Amygdala (tissue), 56 donors: Measurements from ENCODE around the gene INTS3.

Source experiments
- DNase-seq, 56 donors: peaks; one replicate each; lab custom pipeline; 2025; lab: John Stamatoyannopoulos, UW

The INTS3 gene

GRCh38 chr1:153794624-153795329 is 66.9 kb downstream of the INTS3 start:
- peak in 1 of 56 donors; percentile 22 for DNase-seq

- no peak for DNase-seq
These were observed 67.5 kb downstream of the INTS3 start for GRCh38 chr1:153795330-153795837.

- DNase-seq: no peak
These were observed 68.3 kb downstream of the INTS3 start for GRCh38 chr1:153795934-153796785.

DNA sequence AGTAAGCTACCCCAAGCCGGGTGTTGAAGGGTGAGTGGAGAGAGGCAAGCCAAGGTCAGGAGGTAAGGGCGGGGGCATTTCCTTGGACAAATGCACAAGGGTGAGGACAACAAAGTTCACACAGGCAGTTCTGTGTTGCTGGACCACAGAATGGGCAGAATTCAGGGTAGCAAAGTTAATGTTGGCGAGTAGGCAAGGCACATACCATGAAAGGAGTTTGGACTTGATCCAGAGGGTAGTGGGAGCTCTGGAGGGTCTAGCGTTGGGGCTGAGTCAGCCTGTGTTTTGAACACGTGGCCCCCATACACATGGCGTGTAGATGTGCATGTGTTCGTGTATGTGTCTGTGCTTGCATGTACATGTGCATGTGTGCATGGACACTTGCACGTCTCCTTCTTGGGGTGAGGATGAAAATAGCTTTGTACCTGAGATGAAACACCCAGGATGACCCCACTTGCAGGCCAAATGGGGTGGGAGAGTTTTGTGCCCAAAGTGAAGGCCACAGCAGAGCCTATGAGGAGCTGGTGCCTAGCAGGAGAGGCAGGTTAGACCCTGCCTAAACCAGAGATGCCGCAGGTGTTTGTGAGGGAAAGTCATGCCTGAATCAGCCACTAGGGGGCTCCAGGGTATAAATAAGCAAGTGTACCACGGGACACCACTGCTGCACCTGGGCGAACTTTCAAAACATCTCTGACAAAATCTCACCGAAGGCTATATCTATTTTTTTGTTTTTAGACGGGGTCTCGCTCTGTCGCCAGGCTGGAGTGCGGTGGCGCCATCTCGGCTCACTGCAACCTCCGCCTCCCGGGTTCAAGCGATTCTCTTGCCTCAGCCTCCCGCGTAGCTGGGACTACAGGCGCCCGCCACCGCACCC is 69.2 kb downstream of the INTS3 start:
- peak in 36 of 56 donors; percentile 13 to 84 (median 42) for DNase-seq

DNA sequence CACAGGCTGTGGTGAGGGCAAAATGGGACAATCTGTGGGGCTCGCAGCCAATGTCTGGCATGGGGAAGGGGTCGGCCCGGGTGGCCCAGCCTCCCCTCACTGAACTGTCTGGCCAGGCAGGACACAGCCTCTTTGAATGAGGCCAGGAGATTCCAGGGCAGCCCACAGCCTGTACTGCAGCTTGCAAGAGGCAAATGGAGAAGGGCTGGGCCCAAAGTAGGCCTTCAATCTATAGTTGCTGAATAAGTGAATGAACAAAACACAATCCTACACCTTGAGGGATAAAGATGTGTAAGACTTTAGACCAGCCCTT is 70.6 kb downstream of the INTS3 start:
- DNase-seq: no peak

DNA sequence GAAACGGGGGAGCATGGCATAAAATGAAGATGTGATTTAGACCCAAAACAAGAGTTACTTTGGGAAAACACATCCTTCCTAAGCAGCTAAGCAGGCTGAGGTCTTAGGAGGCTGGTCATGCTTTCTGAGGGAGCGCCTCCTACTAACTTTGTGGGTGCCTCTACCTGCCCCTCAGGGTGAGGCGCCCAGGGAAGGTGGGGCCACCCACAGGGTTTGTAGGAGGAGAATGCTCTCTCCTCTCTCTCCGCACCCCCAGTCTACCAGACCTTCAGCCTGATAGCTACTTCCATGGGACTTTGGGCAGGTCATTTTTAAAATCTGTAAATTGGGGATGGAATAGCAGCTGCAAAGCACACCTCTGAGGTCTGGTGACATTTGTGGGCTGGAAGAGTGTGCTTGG is 71.2 kb downstream of the INTS3 start:
- DNase-seq: no peak

DNA sequence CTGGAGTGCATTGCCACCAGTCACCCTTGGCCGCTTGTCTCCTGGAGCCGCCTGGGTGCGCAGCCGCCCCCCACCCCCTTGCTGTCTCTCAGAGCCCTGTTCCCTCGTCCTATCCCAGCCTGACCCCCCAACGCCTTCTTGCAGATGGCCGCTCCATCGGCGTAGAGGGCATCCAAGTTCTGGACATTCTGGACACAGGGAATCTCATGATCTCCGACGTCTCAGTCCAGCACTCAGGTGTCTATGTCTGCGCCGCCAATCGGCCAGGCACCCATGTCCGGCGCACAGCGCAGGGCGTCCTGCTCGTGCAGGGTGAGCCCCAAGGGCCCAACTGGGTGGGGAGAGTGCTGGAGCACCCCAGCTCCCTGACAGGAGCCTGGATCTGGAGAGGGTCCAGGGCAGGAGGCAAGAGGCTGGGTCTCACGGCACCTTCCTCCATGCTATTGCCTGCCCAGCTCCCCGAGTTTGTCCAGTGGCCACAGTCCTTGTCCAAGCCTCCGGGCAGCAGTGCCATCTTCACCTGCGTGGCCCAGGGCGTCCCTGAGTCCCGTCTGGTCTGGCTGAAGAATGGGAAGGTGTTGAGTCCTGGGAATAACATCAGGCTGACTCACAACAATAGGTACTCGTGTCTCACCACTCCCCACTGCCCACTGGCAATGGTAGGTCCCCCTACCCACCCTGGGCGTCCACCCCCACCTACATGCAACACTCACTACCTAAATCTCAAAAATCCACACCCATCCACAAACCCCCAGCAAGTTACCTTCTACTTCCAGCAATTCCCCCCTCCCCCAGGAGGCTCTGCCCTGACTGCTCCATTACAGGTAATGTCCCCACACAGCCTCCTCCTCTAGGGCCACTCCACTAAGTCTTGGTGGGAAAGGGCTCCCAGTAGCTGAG is 72.0 kb downstream of the INTS3 start:
- no peak for DNase-seq

GRCh38 chr1:153800516-153800915 is 72.7 kb downstream of the INTS3 start:
- DNase-seq: no peak

GRCh38 chr1:153801028-153801625 is 73.3 kb downstream of the INTS3 start:
- DNase-seq: no peak

DNA sequence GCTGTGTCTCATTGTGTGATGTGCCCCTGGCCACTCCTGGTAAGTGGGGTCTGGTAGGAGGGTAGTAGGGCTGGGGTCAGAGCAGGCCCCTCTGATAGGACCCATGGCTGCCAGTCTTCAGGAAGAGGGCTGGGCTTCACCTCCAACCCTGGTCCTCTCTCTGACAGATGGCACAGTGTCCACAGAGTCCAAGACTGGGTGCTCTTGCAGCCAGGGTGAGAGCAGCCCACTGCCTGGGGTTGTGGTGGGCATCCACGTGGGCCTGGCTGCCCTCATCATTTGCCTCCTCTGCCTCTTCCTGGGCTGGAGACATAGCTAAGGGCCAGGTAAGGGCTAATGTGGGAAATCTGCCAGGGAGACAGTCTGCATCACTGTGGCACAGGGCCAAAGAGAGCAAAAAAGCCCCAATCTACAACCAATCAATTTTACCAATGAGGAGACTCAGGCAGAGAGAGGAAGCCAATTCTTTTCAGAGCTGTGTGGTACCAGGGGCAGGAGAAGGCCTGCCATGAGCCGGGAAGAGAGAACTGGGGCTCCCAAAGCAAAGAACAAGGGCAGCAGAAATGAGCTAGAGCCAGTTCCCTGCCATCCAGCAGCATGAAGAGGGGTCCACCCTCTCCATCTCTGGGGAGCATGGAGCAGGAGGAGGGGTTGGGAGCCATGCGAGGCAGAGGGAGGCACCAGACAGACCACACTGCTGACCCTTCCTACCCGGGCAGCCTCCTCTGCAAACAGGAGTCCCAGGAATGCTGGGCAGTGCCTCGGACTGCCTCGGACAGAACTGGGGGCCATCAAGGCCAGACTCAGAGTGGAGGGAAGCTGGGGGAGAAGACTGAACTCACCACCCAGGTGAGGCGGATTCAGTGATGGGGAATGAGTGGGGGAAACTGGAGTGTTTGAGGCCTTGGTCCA is 74.2 kb downstream of the INTS3 start:
- DNase-seq: no peak

DNA sequence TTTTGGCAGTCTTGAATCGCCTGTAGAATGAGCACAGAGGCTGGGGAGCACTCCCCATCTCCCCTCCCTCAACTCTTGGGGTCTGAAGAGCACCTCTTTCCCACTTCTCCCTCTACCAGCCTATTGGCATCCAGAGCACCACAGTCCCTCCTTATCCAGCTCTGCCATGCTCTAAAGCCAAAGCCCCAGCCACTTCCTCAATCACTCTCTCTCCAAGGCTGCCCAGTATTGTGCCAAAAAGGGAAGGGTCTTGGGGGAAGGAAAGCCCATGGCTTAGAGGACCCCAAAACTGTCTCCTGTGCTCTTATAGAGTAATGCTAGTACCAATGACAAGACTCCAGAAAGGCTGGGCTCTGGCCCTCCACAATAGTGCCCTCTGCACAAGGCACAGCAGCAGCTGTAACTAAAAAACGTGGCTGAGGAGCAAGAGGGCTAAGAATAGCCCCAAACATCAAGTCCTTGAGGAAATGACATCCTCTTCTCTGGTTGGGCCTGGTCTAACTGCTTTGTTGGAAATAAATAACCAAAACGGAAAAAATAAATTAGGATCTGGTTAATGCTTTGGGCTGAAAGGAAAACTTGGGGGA is 75.7 kb downstream of the INTS3 start:
- DNase-seq: no peak

- no peak for DNase-seq
These were observed 76.3 kb downstream of the INTS3 start for GRCh38 chr1:153804112-153804511.

DNA sequence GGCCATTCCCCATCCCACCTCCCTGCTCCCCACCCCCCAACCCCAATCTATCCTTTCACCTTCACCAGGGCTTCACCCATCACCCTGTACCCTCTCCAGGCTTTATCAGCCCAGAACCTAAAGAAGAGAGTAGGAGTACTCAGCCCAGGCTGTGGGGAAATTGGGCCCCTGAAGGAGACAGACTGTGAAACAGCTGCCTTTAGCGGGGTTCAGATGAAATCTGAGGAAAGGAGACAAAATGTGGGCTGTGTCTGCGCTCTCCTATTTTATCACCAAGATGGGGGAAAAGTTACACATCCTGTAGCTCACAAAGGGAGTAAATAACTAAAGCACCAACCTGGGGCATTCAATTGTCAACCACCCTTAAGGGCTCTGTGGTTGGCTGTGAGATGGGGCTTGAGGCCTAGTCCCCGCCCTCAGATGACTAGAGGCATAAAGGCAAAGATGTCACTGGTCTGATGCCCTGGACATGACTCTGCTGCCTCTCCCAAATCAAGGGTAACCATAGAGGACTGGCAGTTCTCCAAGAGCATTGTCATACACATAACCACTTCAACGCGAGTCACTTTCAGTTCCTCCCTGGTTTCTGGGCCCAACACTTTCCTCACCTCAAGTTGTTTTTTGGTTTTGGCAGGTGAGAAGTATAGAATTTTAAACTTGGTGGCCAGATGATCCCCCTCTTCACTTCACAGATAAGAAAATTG is 77.3 kb downstream of the INTS3 start:
- no peak for DNase-seq

DNA sequence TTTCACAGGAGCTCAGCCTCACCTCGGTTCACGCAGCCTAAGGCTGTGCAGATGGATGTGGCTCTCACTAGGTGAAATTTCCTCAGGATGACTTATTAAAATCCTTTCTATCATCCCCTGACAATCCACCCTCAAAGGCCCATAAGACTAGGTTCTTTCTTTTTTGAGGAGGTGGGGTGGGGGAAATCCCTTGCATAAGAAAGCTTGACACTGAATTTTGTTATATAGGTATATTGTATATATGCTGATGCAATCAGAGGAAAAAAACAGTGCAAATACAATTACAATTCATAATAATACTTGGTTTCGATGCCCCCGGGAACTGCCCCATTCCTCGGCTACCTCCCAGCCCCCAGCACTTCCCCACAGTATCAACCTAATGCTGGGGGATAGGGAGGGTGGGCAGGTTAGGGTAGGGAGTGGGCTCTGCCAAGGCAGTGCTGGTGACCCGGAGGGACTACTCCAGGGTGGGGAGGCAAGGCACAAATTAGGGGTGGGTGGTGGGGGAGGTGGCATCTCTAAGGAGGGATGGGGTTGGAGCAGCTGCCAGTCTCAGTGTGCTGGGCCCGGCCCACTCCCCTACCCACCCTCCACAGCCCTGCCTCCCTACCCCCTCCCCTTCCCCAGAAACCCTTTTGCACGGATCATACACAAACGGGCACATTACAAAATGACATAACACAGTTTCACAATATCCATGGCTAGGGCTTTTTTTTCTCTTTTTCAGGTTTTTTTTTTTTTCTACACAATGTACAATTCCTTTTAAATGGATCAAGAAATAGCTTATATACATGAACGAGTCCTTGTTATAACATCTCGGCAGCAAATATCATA is 78.3 kb downstream of the INTS3 start:
- no peak for DNase-seq

DNA sequence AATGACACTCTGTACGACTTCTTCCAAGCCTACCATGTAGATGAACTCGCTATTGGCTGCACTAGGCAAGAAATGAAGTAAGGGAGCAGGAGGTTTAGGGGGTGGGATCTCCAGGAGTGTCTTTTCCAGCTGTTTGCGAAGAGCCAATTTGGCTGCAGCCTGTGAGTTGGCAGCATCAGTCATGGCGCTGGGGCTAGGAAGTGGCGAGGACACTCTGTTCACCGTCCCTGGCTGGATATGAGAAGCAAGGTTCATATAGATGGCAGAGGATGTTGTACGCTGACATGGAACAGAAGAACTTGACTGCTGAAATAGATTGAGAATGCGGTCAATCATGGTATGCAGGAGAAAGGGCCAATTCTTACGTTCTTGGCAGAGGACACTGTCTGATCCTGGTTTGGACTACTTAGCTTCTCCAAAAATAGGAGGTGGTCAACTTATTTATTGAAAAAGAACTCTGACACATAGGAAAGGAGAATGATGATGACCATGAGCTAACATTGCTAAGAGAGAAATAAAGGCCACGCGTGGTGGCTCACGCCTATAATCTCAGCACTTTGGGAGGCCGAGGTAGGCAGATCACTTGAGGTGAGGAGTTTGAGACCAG is 88.5 kb downstream of the INTS3 start:
- no peak for DNase-seq

DNA sequence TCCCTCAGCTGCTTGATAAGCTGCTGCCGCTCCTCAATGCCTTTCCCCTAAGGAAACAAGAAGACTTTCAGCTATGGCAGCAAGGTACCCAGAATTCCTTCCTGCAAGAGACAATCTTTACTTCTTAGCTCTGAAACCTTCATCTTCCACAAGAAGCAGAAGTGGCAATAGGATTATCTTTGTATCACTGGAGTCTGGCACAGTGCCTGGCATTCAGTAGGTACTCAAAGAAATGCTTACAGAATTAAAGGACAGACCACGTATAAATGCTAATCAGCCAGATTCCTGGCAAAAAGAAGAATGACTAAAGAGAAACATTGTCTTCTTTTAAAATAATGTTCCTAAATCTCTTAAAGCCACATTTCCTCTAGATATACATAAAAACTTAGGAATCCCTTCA is 91.0 kb downstream of the INTS3 start:
- DNase-seq: no peak
